GM19438 (cell line): Measurements from ENCODE around the gene CAMK2G.

Experiments used
- ATAC-seq: cut with Tn5 transposase; IDR thresholded peaks from one replicate; pipeline ENCODE4 v1.9.1; 2021; ENCODE audit warnings: low read depth; ENCODE audit not compliant: unreplicated experiment

The CAMK2G gene

GRCh38 chr10:73865459-73866442 lies 8.6 kb downstream of the CAMK2G start:
- ATAC-seq: peak; percentile 83

GRCh38 chr10:73865107-73865458 lies 9.3 kb downstream of the CAMK2G start:
- ATAC-seq: no peak

GRCh38 chr10:73864229-73864628 lies 10.1 kb downstream of the CAMK2G start:
- ATAC-seq: no peak

GRCh38 chr10:73863039-73863817 lies 11.1 kb downstream of the CAMK2G start:
- no peak for ATAC-seq

- ATAC-seq: no peak
Measured at GRCh38 chr10:73862011-73862410, 12.3 kb downstream of the CAMK2G start.

- no peak for ATAC-seq
Measured at GRCh38 chr10:73859784-73860491, 14.4 kb downstream of the CAMK2G start.

- no peak for ATAC-seq
Measured at GRCh38 chr10:73859428-73859783, 14.9 kb downstream of the CAMK2G start.

GRCh38 chr10:73858750-73859427 lies 15.5 kb downstream of the CAMK2G start:
- ATAC-seq: no peak

- no peak for ATAC-seq
Measured at GRCh38 chr10:73858013-73858708, 16.2 kb downstream of the CAMK2G start.

- ATAC-seq: no peak
Measured at GRCh38 chr10:73857446-73857845, 16.9 kb downstream of the CAMK2G start.

GRCh38 chr10:73856261-73856660 lies 18.1 kb downstream of the CAMK2G start:
- ATAC-seq: no peak

- no peak for ATAC-seq
Measured at GRCh38 chr10:73855413-73855812, 18.9 kb downstream of the CAMK2G start.

GRCh38 chr10:73854310-73854709 lies 20.0 kb downstream of the CAMK2G start:
- ATAC-seq: no peak

- no peak for ATAC-seq
Measured at GRCh38 chr10:73853196-73853595, 21.2 kb downstream of the CAMK2G start.

- ATAC-seq: no peak
Measured at GRCh38 chr10:73850863-73851461, 23.4 kb downstream of the CAMK2G start.

GRCh38 chr10:73850211-73850610 lies 24.1 kb downstream of the CAMK2G start:
- ATAC-seq: no peak

GRCh38 chr10:73848821-73849489 lies 25.4 kb downstream of the CAMK2G start:
- peak; percentile 88 for ATAC-seq

- no peak for ATAC-seq
Measured at GRCh38 chr10:73847031-73847430, 27.3 kb downstream of the CAMK2G start.

GRCh38 chr10:73843261-73843660 lies 31.1 kb downstream of the CAMK2G start:
- ATAC-seq: no peak
